HG03565 (cell line): Measurements from ENCODE around the gene B3GALT6.

ENCODE experiments used
- ATAC-seq: cut with Tn5 transposase; IDR thresholded peaks from one replicate; pipeline ENCODE4 v1.9.1; 2021; ENCODE audit warnings: mild to moderate bottlenecking, moderate library complexity; ENCODE audit not compliant: unreplicated experiment

The B3GALT6 gene

DNA sequence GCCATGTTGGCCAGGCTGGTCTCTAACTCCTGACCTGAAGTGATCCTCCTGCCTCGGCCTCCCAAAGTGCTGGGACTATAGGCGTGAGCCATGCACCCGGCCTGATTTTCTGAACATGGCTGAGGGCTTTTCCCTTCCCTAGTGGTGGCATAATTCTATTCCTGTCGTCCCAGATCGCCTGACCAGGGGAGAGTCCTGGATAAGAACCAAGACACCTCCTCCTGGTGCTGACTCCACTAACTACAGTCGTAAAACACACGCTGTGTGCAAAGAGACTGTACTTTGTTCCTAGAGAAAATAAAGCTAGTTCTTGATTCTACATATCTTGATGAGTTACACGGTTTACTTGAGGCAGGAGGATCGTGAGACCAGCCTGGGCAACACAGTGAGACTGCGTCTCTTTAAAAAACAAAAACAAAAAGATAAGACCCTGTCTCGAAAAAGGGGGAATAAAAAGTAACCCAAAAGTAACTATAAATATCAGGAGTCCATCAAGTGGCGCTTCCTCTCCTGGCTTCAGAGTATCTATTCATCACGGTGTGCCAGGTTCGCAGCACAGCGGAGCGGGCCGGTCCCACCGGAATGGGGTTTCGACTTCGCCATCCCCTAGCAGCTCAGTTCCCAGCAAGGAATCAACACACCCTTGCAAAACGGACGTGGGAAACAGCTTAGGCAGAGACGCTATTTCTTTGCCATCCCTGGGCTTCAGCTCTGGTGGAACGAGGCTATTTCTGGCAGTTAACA, 1.2 kb upstream of the B3GALT6 start:
- no peak for ATAC-seq

DNA sequence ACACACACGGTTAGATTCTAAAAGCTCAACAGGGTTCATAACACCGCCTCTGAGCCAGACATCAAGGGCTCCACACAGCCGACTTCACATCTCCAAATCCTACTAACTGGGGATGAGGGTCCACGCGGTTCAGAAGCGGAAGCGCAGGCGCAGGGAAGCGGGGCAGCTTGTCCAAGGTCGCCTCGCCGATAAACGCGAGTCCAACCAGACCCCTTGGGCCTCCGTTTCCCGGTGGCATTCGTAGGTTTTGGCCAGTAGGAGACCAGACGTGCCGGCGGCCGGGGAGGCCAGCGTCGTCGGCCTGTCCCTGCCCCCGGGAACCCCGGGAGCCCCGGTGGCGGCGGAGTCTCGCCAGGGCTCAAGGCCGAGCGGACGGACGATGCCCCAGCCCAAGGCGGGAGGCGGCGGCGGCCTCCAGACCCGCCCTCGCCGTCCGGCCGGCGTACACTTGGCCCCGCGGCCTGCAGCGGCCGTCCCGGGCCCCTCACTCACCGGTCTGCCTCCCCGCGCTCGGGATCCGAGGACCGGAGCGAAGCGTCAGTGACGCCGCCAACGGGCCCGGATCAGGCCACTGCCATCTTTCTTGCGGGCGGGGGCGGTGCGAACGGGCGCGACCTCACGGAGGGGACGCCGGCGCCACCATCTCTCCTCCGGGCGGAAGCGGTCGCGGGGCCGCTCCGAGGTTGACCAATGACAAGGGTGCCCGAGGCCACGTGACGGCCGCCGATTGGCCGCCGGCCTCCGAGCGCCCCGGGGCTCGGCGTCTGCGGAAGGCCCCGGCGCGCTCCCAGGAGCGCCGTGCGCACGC, 433 bp upstream of the B3GALT6 start, which contains the start of gene SDF4:
TSS of gene SDF4 (minus strand) at position 602 of the 808 bp plus-strand sequence. CDS start 3,229 bp downstream, outside the sequence.
- peak; percentile 87 for ATAC-seq

DNA sequence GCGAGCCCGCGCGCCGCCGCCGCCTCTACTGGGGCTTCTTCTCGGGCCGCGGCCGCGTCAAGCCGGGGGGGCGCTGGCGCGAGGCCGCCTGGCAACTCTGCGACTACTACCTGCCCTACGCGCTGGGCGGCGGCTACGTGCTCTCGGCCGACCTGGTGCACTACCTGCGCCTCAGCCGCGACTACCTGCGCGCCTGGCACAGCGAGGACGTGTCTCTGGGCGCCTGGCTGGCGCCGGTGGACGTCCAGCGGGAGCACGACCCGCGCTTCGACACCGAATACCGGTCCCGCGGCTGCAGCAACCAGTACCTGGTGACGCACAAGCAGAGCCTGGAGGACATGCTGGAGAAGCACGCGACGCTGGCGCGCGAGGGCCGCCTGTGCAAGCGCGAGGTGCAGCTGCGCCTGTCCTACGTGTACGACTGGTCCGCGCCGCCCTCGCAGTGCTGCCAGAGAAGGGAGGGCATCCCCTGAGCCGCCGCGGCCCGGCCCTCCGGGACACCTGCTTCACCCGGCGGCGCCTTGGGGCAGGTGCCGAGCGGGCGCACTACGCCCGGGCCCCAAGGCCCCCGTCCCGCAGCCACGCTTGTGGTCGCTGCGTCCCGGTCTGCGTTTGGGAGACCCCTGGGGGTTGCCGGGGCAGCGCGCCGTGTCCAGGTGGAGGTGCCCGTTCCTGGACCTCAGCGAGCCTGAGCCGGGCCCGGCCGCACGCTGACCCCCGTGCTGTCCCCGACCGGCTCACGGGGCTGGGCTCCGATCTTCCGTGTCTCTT, 944 bp downstream of the B3GALT6 start:
- no peak for ATAC-seq

DNA sequence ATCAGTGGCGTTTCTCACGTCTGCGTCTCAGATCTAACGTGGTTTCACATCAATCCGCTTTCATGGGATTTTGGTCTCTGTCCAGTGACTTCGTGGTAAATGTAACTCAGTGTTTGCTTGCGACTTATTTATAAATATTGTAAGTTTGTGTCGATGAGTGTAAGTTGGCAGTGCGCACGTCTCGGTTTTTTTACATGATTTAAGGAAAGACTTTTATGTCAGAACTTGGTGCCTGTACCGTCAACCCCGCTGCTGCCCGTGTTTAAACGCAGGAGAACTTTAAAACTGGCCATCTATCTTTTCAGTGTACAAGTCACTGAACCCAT, 1.5 kb downstream of the B3GALT6 start:
- ATAC-seq, result no peak

DNA sequence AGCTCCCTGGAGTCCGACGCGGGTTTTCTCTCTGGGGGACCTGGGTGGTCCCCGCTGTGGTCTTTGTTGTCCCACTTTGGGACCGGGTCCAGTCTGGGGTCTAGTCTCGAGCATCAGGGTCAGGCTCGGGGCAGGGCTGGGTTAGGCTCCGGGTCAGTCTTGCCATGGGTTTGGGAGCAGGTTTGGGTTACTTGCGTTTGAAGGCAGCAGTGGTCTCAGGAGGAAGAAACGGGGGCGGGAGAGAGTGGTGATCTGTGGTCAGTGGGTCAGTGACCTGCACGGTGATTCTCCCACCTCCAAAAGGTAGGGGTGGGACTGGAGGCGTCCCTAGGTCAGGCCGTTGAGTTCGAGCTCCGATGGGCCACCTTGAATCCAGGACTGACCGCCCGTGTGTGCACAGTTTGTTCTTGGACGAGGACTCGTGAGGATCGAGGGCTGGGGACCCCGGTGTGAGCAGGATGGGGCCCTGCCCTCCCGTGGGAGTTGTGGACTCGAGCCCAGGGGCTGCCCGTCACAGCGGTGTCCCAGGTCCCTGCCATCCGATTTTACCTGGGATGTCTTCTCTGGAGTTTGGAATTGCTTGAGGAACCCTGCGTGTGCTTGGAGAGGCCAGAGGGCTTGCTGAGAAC, 2.3 kb downstream of the B3GALT6 start:
- no peak for ATAC-seq

DNA sequence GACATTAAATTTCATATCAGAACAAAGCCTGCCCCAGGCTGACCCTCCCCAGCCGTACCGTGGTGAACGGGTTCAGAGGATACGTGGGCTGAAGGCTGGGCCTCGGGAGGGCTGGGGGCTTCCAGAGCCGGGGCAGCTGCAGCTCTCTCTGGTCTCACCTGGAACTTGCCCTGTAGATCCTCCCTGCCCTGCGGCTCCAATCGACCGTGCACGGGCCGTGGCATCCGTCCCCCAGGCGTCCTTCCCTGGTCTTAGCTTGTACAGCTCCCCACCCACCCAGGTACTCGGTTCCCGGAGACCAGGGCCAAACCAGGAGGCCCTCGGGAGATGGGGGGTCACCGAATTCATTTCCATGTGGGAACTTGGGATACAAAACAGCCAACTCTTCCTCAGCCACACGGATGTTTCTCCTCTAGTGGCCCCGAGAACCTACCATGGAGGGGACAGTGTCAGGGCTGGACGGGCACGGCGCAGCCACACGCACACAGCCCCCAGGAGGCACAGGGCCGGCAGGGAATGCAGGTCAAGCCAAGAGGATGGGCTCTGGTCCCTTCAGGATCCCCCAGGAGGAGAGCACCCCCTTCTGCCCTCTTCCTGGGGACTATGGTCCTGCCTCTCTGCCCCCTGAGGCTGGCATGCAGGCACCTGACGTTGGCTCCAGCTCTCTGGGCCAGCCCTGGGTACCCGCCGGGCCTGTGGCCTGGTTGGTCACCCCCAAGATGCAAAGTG, 3.1 kb downstream of the B3GALT6 start:
- no peak for ATAC-seq

DNA sequence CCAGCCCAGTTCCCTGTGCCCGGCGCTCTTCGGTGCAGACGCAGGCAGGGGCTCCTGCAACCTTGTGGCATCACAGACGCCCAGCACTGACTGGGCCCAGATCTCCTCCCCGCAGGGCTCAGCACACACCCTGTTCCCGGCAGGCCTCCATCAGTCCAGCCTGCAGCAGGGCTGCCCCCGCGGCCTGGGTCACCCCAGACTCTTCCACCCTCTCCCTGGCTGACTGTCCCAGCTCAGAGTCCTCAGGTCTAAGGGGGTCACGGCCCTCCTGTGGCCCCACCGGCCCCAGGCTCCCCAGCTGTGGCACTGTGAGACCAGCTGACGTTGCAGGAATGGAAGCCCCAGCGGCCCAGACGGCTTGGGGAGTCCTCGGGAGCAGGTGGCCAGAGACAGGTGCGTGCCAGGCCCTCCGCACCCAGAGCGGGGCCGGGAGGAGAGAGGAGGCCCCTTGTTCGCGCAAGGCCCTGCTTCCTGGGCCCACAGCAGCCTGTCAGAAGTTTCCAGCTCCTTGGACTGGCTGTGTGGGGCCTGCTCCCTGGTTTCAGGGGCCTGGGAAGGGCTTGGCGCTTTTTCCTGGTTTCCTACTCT, 4.2 kb downstream of the B3GALT6 start:
- no peak for ATAC-seq

DNA sequence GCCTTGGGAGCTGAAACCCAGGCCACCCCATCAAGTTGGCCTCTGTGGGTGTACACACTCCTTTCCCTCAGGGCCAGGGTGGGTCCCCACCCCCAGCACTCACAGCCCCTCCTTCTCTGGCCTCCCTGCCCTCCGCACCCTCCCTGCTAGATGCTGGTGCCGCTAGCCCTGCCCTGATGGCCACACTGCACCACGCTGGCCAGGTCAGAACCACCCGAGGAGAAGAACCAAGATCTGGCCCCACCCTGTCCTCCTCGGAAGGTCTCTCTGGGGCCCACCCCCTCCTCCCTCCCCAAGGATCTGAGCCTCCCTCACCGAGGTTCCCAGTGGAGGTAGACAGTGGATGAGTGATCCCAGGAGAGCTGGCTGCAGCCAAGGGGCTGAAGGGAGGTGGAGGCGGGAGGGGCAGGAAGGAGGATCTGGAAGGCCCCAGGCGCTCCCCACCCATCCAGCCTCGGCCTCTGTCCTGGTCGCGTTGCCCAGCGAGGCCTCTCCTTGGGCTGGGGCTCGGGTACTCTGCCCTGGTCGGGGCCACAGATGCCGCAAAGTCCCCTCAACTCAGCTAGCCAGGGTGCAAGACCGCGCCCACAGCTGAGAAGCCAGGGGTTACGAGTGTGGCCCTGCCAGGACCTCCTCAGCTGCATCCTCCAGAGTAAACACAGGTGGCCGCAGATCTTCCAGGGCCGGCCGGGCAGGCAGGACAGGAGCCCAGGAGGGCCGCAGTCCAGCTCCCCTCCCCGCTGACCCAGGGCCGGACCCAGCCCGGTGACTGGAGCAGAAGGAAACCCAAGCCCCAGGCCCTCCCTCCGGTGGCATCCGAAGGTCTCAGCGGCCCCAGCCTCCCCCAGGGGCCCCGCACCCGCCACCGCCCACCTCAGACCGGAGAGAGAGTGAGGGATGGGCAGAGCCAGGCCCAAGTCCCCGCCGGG, 5.2 kb downstream of the B3GALT6 start:
- ATAC-seq, result no peak

DNA sequence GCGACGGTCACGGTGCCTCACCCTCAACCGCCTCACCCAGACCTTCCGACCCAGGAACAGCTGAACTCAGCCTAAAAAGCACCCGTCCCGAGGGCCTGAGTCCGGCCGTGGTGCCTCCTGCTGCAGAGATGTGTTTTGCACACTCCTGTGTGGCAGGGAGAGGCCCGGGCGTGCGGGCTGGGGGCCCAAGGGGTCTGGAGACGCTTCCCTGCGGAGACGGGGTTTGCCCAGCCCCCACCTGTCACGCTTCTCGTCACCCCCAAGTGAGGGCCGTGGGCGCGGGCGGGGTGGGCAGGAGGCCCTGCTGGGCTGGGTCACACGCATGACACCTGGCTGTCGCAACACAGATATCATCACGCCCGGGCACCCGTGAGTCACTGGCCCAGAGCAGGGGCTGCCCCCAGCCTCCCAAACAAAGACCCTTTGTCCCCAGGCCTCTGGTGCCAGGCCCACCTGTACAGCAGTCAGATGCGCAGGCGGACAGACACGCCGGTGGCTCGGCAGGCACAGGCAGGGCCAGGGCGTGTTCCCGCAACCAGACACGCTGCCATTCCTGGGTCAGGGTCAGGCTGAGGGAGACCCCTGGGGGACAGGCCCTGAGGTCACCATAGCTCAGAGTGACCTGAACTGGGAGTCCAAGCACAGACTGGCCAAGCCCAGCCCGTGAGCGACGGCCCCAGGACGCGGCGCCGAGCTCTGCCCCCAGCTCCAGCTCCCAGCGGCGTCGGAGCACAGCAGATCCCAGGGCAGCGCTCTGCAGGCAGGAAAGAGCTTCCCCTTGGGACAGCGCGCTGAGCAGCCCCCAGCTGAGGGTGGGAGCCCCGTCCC, 6.1 kb downstream of the B3GALT6 start:
- ATAC-seq, result no peak

DNA sequence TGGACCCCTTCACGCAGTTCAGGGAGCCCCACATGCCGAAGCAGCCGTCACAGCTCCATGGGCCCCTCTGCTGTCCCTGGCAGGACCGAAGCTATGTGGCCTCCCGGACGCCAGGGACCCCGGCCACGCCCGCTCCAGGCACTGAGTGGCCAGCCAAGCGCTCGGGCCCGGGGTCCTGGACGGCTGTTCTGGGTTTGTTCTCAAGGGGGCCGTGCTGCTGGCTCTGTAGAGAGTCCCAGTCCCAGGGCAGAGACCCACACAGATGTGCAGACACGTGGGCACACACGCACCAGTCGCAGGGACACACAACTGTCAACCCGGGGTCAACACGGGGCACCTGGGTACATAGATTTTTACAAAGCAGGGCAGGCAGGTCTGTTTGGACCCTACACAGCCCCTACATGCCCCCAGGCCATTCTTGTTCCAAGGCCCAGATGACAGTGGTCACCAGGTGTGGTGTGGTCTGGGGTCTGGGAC, 6.7 kb downstream of the B3GALT6 start:
- no peak for ATAC-seq

DNA sequence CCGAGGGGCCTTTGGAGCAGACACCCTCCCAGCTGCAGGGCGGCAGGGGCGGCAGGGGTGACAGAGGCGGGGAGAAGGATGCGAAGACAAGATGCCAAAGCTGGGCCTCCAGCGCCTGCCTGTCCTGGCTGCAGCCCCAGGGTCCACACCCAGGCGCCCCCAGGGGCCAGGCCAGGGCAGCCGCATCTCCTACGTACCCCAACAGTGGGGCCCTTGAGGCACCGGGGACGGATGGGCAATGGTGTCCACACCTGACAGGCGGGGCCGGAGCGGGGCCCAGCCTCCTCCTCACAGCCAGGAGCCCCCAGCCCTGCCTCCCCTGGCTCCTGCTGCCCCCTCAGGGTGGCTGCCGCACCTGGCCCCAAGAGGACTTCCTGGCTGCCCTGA, 7.2 kb downstream of the B3GALT6 start:
- no peak for ATAC-seq

DNA sequence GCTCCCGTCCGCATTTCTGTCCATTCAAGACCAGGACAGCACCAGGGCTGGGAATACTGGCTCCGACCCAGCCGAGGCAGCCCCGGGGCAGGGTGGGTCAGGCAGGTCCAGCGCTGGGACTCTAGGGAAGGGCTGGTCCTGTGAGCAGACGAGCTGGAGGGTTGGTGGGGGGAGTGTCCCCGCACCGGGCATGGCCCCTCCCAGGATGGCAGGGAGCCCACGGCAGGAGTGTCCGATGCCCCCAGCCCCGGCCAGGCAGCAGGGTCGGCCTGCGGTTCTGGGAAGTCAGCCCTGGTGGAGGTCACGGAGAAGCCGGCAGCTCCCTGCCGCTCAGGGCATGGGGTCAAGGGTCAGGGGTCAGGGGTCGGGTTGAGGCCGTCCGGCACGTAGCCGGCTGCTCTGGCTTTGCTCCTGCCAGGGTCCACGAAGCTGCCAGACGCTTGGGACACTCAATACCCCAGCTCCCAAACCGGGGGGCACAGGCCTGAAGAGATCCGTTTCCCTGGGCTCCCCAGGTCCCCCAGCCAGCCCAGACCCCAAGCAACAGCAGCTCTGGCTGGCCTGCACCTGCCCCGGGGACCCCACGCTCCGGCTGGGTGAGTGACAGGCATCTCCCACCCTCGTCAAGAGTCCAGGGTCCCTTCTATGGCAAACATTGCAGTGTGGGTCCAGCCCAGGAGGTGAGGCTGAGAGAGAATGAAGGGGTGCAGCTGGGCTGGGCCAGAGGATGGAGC, 7.7 kb downstream of the B3GALT6 start:
- no peak for ATAC-seq

DNA sequence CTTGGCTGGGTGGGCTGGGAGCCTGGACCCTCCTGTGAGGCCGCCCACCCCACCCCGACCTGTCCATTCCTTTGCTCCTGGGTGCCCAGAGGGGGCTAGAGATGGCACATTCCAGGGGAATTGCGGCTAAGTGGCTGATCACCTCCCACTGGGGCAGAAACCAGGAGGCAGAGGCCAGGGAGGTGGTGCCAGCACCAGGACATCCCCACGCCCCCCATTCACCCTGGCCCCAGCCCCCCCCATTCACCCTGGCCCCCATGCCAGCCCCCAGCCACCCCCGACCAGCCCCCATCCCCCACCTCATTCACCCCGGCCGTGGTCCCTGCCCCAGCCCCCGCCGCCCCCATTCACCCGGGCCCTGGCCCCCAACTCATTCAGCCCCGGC, 8.3 kb downstream of the B3GALT6 start:
- no peak for ATAC-seq

DNA sequence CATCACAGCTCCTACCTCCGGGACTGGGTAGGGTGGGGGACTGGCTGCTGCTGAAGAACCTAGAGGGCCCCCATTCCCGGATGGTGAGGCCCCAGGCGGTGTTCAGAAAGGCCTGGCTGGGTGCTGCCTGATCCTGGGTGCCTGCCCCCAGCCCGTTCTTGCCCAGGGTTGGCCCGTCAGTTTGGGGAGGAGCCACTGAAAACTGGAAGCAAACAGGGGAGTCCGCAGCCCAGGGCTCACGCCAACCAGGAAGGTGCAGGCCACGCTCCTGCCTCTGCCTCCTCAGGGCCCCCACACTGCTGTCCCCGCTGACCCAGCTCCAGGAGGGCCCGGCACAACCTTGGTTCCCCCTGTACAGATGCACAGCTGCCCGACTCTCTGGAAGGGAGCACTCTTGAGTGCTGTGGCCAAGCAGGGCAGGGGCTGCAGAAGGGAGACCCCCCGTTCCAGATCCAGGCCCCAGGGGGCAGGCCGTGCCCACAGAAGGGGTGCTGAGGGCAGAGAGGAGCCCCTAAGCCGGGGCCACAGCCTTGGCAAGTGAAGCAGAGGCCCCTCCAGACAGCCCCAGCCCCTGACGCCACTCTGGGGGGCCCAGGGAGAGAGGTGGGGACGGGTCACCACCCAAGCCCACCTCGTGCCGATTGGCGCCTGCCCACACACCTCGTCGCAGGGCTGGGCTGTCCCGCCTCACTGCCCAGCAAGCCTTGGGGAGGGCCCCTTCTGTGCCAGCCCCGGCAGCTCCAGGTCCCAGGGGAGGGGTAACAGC, 9.0 kb downstream of the B3GALT6 start:
- no peak for ATAC-seq

DNA sequence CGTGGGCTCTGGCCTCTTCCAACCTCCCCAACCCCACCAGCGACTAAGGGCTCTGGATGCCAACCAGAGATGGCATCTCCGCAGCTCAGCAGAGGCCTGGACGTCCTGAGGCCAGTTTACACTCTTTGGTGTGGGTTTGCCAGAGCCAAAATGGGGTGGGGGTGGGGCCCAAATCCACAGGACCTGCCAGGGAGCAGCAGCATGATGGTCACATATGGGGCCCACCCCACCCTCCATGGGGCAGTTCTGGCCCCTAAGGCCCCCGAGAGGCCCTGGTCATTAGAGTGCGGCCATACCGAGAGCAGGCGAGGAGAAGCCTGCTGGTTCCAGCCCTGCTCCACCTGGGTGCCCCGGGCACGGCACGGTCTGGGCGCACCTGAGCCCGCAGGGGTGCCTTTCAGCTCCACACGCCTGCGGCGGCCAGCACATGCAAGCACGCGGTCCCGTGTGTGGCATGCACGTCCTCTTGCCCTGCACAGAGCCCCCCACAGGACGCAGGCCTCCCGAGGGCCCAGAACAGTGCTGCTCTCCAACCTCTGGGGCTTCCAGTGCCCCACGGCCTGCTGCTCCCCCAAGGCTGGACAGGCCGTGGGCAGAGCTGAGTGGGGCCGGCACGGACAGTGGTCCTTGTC, 9.7 kb downstream of the B3GALT6 start:
- no peak for ATAC-seq
